Vagina (tissue), 2 donors: ENCODE measurements around the gene KCNA5.

Experiments
- POLR2A ChIP-seq, 2 donors: fragments of 450-650 bp; IDR thresholded peaks; one replicate each; pipeline ENCODE4 v1.6.1; 2017; ENCODE audit warnings: antibody characterized with exemption in 2 of 2, mild to moderate bottlenecking in 2 of 2, moderate library complexity in 2 of 2
- POLR2AphosphoS5 ChIP-seq, 2 donors: sonication (generic); formaldehyde crosslinking; IDR thresholded peaks; one replicate each; pipeline ENCODE4 v1.9.0; 2017; ENCODE audit warnings: antibody characterized with exemption in 2 of 2, mild to moderate bottlenecking in 2 of 2, low read depth in 1 of 2; ENCODE audit not compliant: insufficient read depth in 1 of 2
- TF ChIP-seq, protein P1 (sequence below), 3 experiments: fragments of 450-650 bp in 2 of 3; fragments of 200-600 bp in 1 of 3; sonication (generic) in 1 of 3; IDR thresholded peaks; one replicate each; pipeline ENCODE4 v1.5.1; 2017 to 2019; ENCODE audit warnings: antibody characterized with exemption in 3 of 3, mild to moderate bottlenecking in 2 of 3, moderate library complexity in 2 of 3

- no peak for TF ChIP-seq POLR2A (IDR thresholded peaks at IDR 0.05)
- TF ChIP-seq, protein P1, sequence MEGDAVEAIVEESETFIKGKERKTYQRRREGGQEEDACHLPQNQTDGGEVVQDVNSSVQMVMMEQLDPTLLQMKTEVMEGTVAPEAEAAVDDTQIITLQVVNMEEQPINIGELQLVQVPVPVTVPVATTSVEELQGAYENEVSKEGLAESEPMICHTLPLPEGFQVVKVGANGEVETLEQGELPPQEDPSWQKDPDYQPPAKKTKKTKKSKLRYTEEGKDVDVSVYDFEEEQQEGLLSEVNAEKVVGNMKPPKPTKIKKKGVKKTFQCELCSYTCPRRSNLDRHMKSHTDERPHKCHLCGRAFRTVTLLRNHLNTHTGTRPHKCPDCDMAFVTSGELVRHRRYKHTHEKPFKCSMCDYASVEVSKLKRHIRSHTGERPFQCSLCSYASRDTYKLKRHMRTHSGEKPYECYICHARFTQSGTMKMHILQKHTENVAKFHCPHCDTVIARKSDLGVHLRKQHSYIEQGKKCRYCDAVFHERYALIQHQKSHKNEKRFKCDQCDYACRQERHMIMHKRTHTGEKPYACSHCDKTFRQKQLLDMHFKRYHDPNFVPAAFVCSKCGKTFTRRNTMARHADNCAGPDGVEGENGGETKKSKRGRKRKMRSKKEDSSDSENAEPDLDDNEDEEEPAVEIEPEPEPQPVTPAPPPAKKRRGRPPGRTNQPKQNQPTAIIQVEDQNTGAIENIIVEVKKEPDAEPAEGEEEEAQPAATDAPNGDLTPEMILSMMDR (IDR thresholded peaks at IDR 0.05) = no peak
- no peak for TF ChIP-seq POLR2AphosphoS5 (IDR thresholded peaks at IDR 0.05; ENCODE audit: insufficient read depth in 1 of 2, low read depth in 1 of 2)
These were observed 3.3 kb upstream of the KCNA5 start for GRCh38 chr12:5040368-5040767.
